Measurements from ENCODE around the gene SLC25A13. TPM values are rescaled to one million over a fixed set of nuclear protein-coding genes. Genes with fewer than 3 reads are reported as not detected.

Gene SLC25A13
- total and polyA plus RNA-seq, 2 of the 13 experiments (the other 11 are each of a cell fraction or from before 2014, with no cell fraction given): 36.2 to 84.9 TPM

- Histone ChIP-seq H3K27ac (ENCODE audit: extremely low read length, insufficient read depth, low read length) (no peak overlapping the region), H3K27me3 (ENCODE audit: control insufficient read depth in 1 of 2, insufficient read depth in 2 of 2, low read length in 2 of 2) (no peaks in the 10 kb centered on the region), H4K20me1 (ENCODE audit: insufficient read depth, low read length) (no peaks in the 10 kb centered on the region), H3K9me3 (ENCODE audit: low read length) (no peaks in the 10 kb centered on the region), H3K36me3 (replicated peaks in 1 of 2; ENCODE audit: control insufficient read depth in 1 of 2, insufficient read depth in 2 of 2, low read length in 2 of 2) (no peaks in the 10 kb centered on the region), H3K4me3 (replicated peaks in 1 of 3; ENCODE audit: insufficient read depth in 1 of 3, low read depth in 2 of 3, low read length in 3 of 3) (no peak overlapping the region), H3K79me2 (ENCODE audit: insufficient read depth, low read length) (no peaks in the 10 kb centered on the region), H2AFZ (ENCODE audit: low read length) (no peak overlapping the region), H3K4me2 (ENCODE audit: low read depth, low read length) (peak overlapping the region; percentile 45), H3K4me1 (ENCODE audit: insufficient read depth, low read length) (peaks cover 29% of the 10 kb centered on the region), H3K9ac (ENCODE audit: insufficient read depth, low read depth, low read length) (no peak overlapping the region)
- ChIA-PET POLR2A (interaction anchor here (1.4 kb wide), 1 partner anchor 38 kb away, joined by 4 read pairs; the partner anchor contains the start of gene SLC25A13), CTCF (ENCODE audit: low intra/inter-chr PET ratio, low total read pairs) (no interaction called here)
- 4% methylated on average over 2 of the region's 2 CpGs for WGBS (ENCODE audit: low lambda C conversion rate)
- FAIRE-seq (peak; percentile 58), DNase-seq (ENCODE audit: low spot score) (peak; percentile 81), ATAC-seq (peak; percentile 85)
- in situ Hi-C loops (cut with HindIII; ENCODE audit: extremely low pct_ligation_motif_present, low pct_unique_long_range_greater_than_20kb): no loop called here
- BruUV-seq (replicated peaks): no TSS peak
- intact Hi-C loops (cut with micrococcal nuclease; ENCODE audit: unreplicated experiment): no loop called here
- no peak for TF ChIP-seq ZNF724P (CRISPR knock-in tag; IDR thresholded peaks at IDR 0.05; ENCODE audit: borderline replicate concordance)
- no peak for TF ChIP-seq SOX6 (IDR thresholded peaks at IDR 0.05)
- peak; percentile 73; the same call in 1 of the 2 replicates for TF ChIP-seq SOX6 (CRISPR knock-in tag; IDR thresholded peaks at IDR 0.05)
- TF ChIP-seq ZKSCAN1 (IDR thresholded peaks at IDR 0.05; ENCODE audit: low read length): no peak
- TF ChIP-seq TP53 (CRISPR knock-in tag; conservative IDR thresholded peaks at IDR 0.05): no peak
- TF ChIP-seq LCORL (IDR thresholded peaks at IDR 0.05): no peak
- peak; percentile 54; the same call in 1 of the 2 replicates for TF ChIP-seq LCORL (CRISPR knock-in tag; IDR thresholded peaks at IDR 0.05)
- no peak for TF ChIP-seq ZNF510 (CRISPR knock-in tag; IDR thresholded peaks at IDR 0.05; ENCODE audit: low read depth)
- peak; percentile 88 for TF ChIP-seq CEBPG (CRISPR knock-in tag; IDR thresholded peaks at IDR 0.05)
- TF ChIP-seq DMTF1 (CRISPR knock-in tag; IDR thresholded peaks at IDR 0.05): no peak
- no peak for TF ChIP-seq NFIB (CRISPR knock-in tag; IDR thresholded peaks at IDR 0.05; ENCODE audit: borderline replicate concordance)
- TF ChIP-seq GTF3A (CRISPR knock-in tag; conservative IDR thresholded peaks at IDR 0.05): no peak
- TF ChIP-seq TBP (CRISPR knock-in tag; IDR thresholded peaks at IDR 0.05): no peak
- TF ChIP-seq HNF4A (CRISPR knock-in tag; IDR thresholded peaks at IDR 0.05): peak; percentile 91
- peak; percentile 39; the same call in 1 of the 2 replicates for TF ChIP-seq FOXA3 (CRISPR knock-in tag; IDR thresholded peaks at IDR 0.05)
- TF ChIP-seq ZNF136 (CRISPR knock-in tag; IDR thresholded peaks at IDR 0.05; ENCODE audit: low read depth): no peak
- no peak for TF ChIP-seq ATF1 (CRISPR knock-in tag; IDR thresholded peaks at IDR 0.05)
- TF ChIP-seq EP300 (IDR thresholded peaks at IDR 0.05; ENCODE audit: low read depth in 2 of 2, low read length in 2 of 2): peak in 1 of 2 experiments; percentile 71; a peak in 1 of 4 replicates
- TF ChIP-seq EP300 (CRISPR knock-in tag; IDR thresholded peaks at IDR 0.05; ENCODE audit: borderline replicate concordance): no peak
- TF ChIP-seq TEAD3 (CRISPR knock-in tag; optimal IDR thresholded peaks at IDR 0.05; ENCODE audit: borderline replicate concordance): peak; percentile 38
- peak; percentile 61; the same call in 1 of the 2 replicates for TF ChIP-seq ISL2 (CRISPR knock-in tag; IDR thresholded peaks at IDR 0.05)
- TF ChIP-seq KLF16 (CRISPR knock-in tag; IDR thresholded peaks at IDR 0.05): no peak
- no peak for TF ChIP-seq ZFP1 (CRISPR knock-in tag; IDR thresholded peaks at IDR 0.05)
- TF ChIP-seq HNF4G (IDR thresholded peaks at IDR 0.05; ENCODE audit: borderline replicate concordance, low read depth, low read length): peak; percentile 68; the same call in 1 of the 2 replicates
- 0 out of 2 replicates have a peak, but pooled peaks have one; percentile 28 for TF ChIP-seq HNF4G (CRISPR knock-in tag; IDR thresholded peaks at IDR 0.05; ENCODE audit: borderline replicate concordance, low read depth)
- TF ChIP-seq SOX5 (CRISPR knock-in tag; IDR thresholded peaks at IDR 0.05; ENCODE audit: borderline replicate concordance): peak; percentile 50; the same call in 1 of the 2 replicates
- TF ChIP-seq MED1 (CRISPR knock-in tag; IDR thresholded peaks at IDR 0.05): peak; percentile 25; the same call in 1 of the 2 replicates
Observed at GRCh38 chr7:96359876-96360275, 38.0 kb upstream of the SLC25A13 start.
